GM19193 (cell line): ENCODE data around the gene ARHGEF26.

Source experiments
- POLR2A ChIP-seq: IDR thresholded peaks from 4 replicates; pipeline ENCODE4 v1.6.1; 2011; ENCODE audit not compliant: insufficient read depth, insufficient read length; ENCODE audit errors: extremely low read depth

The ARHGEF26 gene

GRCh38 chr3:154168998-154169795, 48.0 kb downstream of the ARHGEF26 start:
- TF ChIP-seq POLR2A: no peak

GRCh38 chr3:154169796-154170110, 48.6 kb downstream of the ARHGEF26 start:
- no peak for TF ChIP-seq POLR2A

GRCh38 chr3:154170300-154170699, 49.1 kb downstream of the ARHGEF26 start:
- TF ChIP-seq POLR2A: no peak

DNA sequence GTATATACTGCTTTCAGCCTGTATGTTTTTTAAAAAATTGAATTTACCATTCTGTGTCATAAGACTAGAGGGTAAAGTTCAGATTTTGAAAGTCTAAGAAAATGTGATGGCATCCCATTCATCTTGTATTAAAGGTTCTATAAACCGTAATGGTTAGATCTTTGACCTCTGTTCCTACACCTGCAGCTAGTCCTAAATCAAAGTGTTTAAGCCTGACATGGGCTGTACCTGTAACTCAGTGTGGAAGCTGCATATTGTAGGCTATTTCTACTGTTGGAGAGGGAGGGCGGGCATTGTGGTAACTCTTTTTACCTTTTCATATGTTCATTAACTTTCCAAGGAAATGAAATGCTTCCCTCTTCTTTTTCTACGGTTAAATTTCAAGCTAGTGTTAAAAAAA, 53.9 kb downstream of the ARHGEF26 start:
- TF ChIP-seq POLR2A: no peak

- TF ChIP-seq POLR2A: no peak
Measured at GRCh38 chr3:154176036-154176435, 54.8 kb downstream of the ARHGEF26 start.

DNA sequence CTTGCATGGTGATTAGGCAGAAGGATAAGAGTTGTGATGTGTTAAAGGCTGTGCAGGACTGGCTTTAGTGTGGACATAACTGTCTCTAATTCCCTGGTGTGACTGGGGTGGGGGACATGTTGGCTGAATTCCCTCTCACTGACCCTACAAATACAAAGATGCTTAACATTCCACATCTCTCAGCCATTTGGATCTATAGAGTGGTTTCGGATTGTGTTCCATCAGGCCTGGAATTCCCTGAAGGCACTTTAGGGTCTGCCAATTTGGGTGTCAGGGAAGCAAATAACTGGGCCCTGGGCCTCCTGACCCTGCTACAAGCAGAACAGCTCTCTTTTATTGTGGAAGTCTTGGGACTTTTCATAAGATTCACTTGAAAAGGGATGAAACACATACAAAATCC, 56.2 kb downstream of the ARHGEF26 start:
- TF ChIP-seq POLR2A: no peak

- TF ChIP-seq POLR2A: no peak
Measured at GRCh38 chr3:154178172-154178571, 57.0 kb downstream of the ARHGEF26 start.

- no peak for TF ChIP-seq POLR2A
Measured at GRCh38 chr3:154180836-154181691, 59.9 kb downstream of the ARHGEF26 start.

DNA sequence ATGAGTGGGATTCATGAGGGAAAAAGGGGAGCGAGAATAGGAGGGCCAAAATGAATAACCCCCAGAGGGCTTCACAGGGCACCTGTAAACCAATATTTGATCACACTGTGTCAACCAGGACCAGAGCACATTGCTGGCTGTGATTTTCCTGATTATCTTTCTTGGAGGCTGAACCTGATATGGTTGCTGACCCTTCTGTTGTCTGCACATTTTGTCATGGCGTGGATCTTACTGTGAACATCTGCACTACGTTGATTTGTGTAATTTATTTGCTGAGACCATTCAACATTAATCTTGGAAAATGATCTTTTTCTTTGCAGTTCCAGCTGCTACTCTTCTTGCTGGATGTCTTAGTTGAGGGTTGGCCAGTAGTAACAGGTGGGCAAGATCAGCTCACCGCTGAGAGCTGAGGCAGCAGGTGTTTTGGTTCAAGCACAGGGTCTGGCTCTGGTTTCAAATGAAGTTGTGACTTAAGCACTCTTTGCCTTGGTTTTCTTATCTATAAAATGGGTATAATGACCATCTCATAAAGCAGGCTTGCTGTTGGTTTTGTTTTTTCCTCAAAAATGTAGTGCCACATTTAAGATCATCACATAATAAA, 61.2 kb downstream of the ARHGEF26 start:
- no peak for TF ChIP-seq POLR2A

DNA sequence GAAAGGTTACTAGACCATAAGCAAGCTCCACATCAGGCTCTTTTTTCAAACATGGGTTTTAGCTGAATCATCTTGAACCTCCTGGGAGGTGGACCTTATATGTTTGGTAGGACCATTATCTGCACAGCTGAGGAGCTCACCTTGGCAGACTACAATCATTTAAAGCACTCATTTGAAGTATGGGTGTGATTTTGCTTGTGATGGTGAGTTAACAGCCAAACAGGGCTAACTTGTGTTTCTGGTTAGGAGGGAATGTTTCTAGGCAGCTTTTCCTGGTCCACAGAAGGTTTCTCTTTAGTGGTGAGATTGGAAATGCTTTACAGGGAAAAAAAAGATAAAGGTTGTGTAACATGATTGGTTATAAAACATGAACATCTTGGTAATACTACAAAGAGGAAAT, 61.8 kb downstream of the ARHGEF26 start:
- no peak for TF ChIP-seq POLR2A

- no peak for TF ChIP-seq POLR2A
Measured at GRCh38 chr3:154184582-154184981, 63.4 kb downstream of the ARHGEF26 start.

- TF ChIP-seq POLR2A: no peak
Measured at GRCh38 chr3:154188437-154188836, 67.2 kb downstream of the ARHGEF26 start.

- TF ChIP-seq POLR2A: no peak
Measured at GRCh38 chr3:154188846-154189245, 67.7 kb downstream of the ARHGEF26 start.

GRCh38 chr3:154191520-154191919, 70.3 kb downstream of the ARHGEF26 start:
- TF ChIP-seq POLR2A: no peak

- TF ChIP-seq POLR2A: no peak
Measured at GRCh38 chr3:154192225-154192624, 71.0 kb downstream of the ARHGEF26 start.

DNA sequence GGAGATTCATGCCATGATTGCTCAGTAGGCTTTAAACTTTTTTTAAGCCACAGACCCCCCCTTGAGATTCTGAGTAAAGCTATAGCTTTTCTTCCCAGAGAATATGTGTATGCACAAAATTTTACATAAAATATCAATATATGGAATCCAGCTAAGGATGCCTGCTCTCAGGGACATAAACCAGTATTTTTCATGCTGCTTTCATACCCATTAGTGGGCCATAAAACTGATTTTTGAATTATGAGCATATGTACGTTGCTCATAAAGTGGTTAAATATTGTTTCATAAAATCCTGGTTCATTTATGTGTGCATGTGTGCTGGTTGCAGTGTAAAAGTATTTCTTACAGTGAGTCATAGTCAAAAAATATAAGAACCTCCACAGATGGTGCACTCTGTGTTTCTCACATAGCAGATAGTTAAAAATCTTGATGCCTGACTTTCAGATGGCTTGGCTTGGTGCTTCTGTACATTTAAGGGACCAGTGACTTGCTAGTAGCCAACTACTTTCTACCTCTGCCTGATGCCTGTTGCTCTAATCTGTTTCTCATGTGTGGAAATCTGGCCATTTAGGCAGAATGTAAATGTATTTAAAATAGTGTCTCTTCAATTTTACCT, 71.9 kb downstream of the ARHGEF26 start:
- TF ChIP-seq POLR2A: no peak

DNA sequence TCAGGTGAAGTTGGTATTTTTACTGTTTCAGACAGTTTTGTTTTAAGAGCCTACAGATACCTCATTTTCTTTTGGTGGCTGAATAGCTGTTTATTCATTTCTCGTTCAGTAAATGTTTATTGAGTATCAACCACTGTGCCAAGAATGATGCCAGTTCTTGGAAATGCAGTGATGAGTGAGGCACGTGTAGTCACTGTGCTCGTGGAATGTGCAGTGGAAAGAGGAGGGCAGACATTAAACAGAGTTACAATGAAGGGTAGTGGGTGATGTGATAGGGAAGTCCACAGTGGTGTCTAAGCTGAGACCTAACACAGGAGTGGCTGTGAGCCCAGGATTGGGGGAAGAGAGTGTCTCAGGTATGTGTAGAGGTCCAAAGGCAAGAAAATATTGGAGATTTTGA, 73.7 kb downstream of the ARHGEF26 start:
- TF ChIP-seq POLR2A: no peak
